Transverse colon (tissue), 3 donors: Measurements from ENCODE around the gene HNRNPA3.

Source experiments
- CTCF ChIP-seq, 5 experiments: fragments of 200-600 bp in 3 of 5; fragments of 450-650 bp in 2 of 5; sonication (generic) in 3 of 5; IDR thresholded peaks; 1 replicate in 2 of 5; 2 replicates in 3 of 5; pipeline ENCODE4 v1.5.1; 2016 to 2017; ENCODE audit warnings: antibody characterized with exemption in 5 of 5, inconsistent platforms in 3 of 5, mild to moderate bottlenecking in 2 of 5, moderate library complexity in 1 of 5
- POLR2A ChIP-seq: fragments of 450-650 bp; IDR thresholded peaks from one replicate; pipeline ENCODE4 v1.6.1; 2016; ENCODE audit warnings: antibody characterized with exemption, mild to moderate bottlenecking, moderate library complexity

DNA sequence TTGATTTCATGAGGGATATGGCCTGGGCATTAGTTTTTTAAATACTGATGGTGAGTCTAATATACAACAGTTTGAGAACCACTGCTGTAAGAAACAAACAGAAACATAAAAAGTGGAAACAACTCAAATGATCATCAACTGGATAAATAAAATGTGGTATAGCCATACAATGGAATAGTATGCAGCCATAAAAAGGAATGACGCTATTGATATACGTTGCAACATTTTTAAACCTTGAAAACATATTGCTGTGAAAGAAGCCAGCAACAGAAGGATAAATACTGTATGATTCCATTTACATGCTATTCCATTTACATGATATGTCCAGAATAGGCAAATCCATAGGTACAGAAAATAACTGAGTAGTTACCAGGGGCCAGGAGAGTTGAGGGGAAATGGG is 45.5 kb downstream of the HNRNPA3 start:
- TF ChIP-seq POLR2A (no peak), CTCF (IDR thresholded peaks at IDR 0.05) (no peak)
